ENCODE measurements around the gene TUBAL3. TPM values are rescaled to one million over a fixed set of nuclear protein-coding genes. Genes with fewer than 3 reads are reported as not detected.

TUBAL3 gene
- total RNA-seq, 3 donors from 2014 or later: 1.6 to 1.9 TPM; not detected in 1

GRCh38 chr10:5424751-5425150 is 20.1 kb upstream of the TUBAL3 start:
- H3K36me3 ChIP-seq: no peaks in the 10 kb centered on the region
- no peak overlapping the region for H3K4me3 ChIP-seq
- H3K27me3 ChIP-seq: no peaks in the 10 kb centered on the region
- no peaks in the 10 kb centered on the region for H3K9me3 ChIP-seq
- no peak for DNase-seq (ENCODE audit: low spot score in 2 of 2)
- intact Hi-C loops (cut with DNase I; ENCODE audit: low total_unique reads): no loop called here
- no peak overlapping the region for H3K27ac ChIP-seq
- no peak for TF ChIP-seq POLR2A (IDR thresholded peaks at IDR 0.05)
- no peak for TF ChIP-seq POLR2AphosphoS5 (IDR thresholded peaks at IDR 0.05)
- no peak for TF ChIP-seq CTCF (IDR thresholded peaks at IDR 0.05)
- no peaks in the 10 kb centered on the region for H3K4me1 ChIP-seq

GRCh38 chr10:5423771-5424170 is 19.1 kb upstream of the TUBAL3 start:
- H3K4me3 ChIP-seq: no peak overlapping the region
- H3K27ac ChIP-seq: no peak overlapping the region
- DNase-seq (ENCODE audit: low spot score in 2 of 2): no peak
- H3K9me3 ChIP-seq: peaks cover 0 to 3% of the 10 kb centered on the region in 2 donors
- no peak for TF ChIP-seq POLR2A (IDR thresholded peaks at IDR 0.05)
- no peak for TF ChIP-seq CTCF (IDR thresholded peaks at IDR 0.05)
- no peak for TF ChIP-seq POLR2AphosphoS5 (IDR thresholded peaks at IDR 0.05)
- intact Hi-C loops (cut with DNase I; ENCODE audit: low total_unique reads): no loop called here
- no peaks in the 10 kb centered on the region for H3K4me1 ChIP-seq
- H3K36me3 ChIP-seq: no peaks in the 10 kb centered on the region
- no peaks in the 10 kb centered on the region for H3K27me3 ChIP-seq

DNA sequence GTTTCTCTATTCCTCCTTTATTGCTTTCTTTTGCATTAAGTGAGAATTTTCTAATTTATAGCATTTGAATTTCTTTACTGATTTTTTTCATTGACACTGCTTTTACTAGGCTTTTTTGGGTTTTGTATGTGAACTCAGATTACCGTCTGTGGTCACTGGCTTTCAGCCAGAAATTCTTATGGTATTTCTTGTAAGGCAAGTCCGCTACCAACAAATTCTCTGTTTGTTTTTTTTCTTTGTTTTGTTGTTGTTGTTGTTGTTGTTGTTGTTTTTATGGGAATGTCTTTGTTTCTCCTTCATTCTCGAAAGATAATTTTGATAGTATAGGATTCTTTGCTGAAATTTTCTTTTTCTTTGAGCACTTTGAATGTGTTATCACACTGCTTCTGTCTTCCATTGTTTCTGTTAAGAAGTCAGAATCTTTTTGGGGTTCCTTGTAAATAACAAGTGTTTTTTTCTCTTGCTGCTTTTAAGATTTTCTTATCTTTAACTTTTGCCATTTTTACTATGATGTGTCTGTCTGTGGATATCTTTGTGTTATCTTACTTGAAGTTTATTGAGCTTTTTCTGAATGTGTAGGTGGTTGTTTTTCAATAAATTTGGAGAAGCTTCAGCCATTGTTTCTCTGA is 15.0 kb upstream of the TUBAL3 start:
- intact Hi-C loops (cut with DNase I; ENCODE audit: low total_unique reads): no loop called here
- Histone ChIP-seq H3K36me3 (no peaks in the 10 kb centered on the region), H3K4me3 (no peak overlapping the region), H3K27me3 (no peaks in the 10 kb centered on the region), H3K4me1 (no peaks in the 10 kb centered on the region), H3K27ac (no peak overlapping the region), H3K9me3 (peaks cover 0 to 6% of the 10 kb centered on the region in 2 donors)
- no peak for TF ChIP-seq POLR2A (IDR thresholded peaks at IDR 0.05)
- no peak for TF ChIP-seq POLR2AphosphoS5 (IDR thresholded peaks at IDR 0.05)
- TF ChIP-seq CTCF (IDR thresholded peaks at IDR 0.05): no peak
- DNase-seq (ENCODE audit: low spot score in 2 of 2): no peak

DNA sequence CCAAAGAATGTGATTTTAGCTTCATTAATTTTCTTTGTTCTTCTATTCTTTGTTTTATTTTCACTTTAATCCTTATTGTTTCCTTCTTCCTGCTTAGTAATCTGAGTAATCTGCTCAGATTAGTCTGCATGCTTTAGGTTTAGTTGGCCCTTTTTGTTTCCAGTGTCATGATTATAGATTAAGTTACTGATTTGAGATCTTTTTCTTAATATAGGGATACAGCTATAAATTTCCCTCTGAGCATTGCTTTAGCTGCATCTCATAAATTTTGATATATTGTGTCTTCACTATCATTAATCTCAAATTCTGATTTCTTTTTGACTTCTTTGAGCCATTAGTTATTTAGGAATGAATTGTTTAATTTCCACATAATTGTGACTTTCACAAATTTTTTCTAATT is 14.0 kb upstream of the TUBAL3 start:
- H3K4me3 ChIP-seq: no peak overlapping the region
- H3K27ac ChIP-seq: no peak overlapping the region

More for the DNA sequence above, 14.0 kb upstream of the TUBAL3 start:
- Histone ChIP-seq H3K4me1 (no peaks in the 10 kb centered on the region), H3K9me3 (peaks cover 0 to 6% of the 10 kb centered on the region in 2 donors), H3K27me3 (no peaks in the 10 kb centered on the region), H3K36me3 (no peaks in the 10 kb centered on the region)
- TF ChIP-seq POLR2A (IDR thresholded peaks at IDR 0.05): no peak
- TF ChIP-seq POLR2AphosphoS5 (IDR thresholded peaks at IDR 0.05): no peak
- TF ChIP-seq CTCF (IDR thresholded peaks at IDR 0.05): no peak
- no peak for DNase-seq (ENCODE audit: low spot score in 2 of 2)
- intact Hi-C loops (cut with DNase I; ENCODE audit: low total_unique reads): no loop called here
